Osteocyte (in vitro differentiated cells): ENCODE measurements around the gene CACNA2D3. TPM values are rescaled to one million over a fixed set of nuclear protein-coding genes. Genes with fewer than 3 reads are reported as not detected.

Experiments
- DNase-seq: peaks from one replicate; pipeline ENCODE4 v3.0.0; 2021; ENCODE audit warnings: mixed read lengths; ENCODE audit not compliant: unreplicated experiment; ENCODE audit errors: extremely low spot score
- H3K27ac Mint-ChIP-seq: one replicate; pipeline ENCODE4 v1.8.0; 2021; ENCODE audit warnings: mild to moderate bottlenecking, mixed read lengths; ENCODE audit not compliant: unreplicated experiment
- H3K27me3 Mint-ChIP-seq: one replicate; pipeline ENCODE4 v1.8.0; 2021; ENCODE audit warnings: mixed read lengths; ENCODE audit not compliant: unreplicated experiment
- H3K36me3 Mint-ChIP-seq: one replicate; pipeline ENCODE4 v1.8.0; 2021; ENCODE audit warnings: mixed read lengths; ENCODE audit not compliant: unreplicated experiment
- H3K4me1 Mint-ChIP-seq: one replicate; pipeline ENCODE4 v1.8.0; 2021; ENCODE audit warnings: mixed read lengths; ENCODE audit not compliant: unreplicated experiment
- H3K4me3 Mint-ChIP-seq: one replicate; pipeline ENCODE4 v1.8.0; 2021; ENCODE audit warnings: mild to moderate bottlenecking, moderate library complexity, mixed read lengths; ENCODE audit not compliant: unreplicated experiment
- H3K9me3 Mint-ChIP-seq: one replicate; pipeline ENCODE4 v1.8.0; 2021; ENCODE audit warnings: mixed read lengths; ENCODE audit not compliant: unreplicated experiment
- CTCF ChIP-seq: fragments of 200-600 bp; sonication (generic); IDR thresholded peaks from 2 replicates; pipeline ENCODE4 v1.5.0; 2021; ENCODE audit warnings: antibody characterized with exemption, mild to moderate bottlenecking, moderate library complexity
- total RNA-seq: library from RNA; stranded (reverse); gene quantifications from 2 replicates; pipeline ENCODE4 v1.2.1, GENCODE V29; 2021

Gene CACNA2D3
- total RNA-seq, 1 donor from 2014 or later: 0.46 TPM

- TF ChIP-seq CTCF: no peak
- Mint-ChIP-seq H3K4me3 (no peak overlapping the region), H3K36me3 (no peaks in the 10 kb centered on the region), H3K4me1 (peaks cover 28% of the 10 kb centered on the region), H3K27me3 (no peaks in the 10 kb centered on the region), H3K27ac (no peak overlapping the region), H3K9me3 (no peaks in the 10 kb centered on the region)
- no peak for DNase-seq
Measured at GRCh38 chr3:54986294-54986693, 863.9 kb downstream of the CACNA2D3 start.

DNA sequence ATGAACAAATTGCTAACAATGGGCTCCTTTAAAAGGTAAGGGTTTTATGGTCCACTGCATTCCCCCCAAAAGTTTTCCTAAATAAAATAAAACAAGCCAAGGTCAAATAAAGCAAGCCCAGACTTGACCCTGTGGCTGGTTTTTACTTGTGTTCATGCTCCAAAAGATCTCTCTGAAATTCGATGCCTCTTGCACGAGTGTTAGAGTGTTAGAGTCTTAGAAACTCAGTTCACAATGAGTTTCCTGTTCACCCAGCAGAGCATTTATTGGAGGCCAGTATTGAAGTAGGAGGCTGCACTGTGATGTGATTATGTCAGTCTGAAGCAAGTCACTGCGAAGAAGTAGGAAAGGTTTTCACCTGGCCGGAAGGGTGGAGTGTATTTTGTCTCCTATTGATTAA is 865.4 kb downstream of the CACNA2D3 start:
- Mint-ChIP-seq H3K27me3 (no peaks in the 10 kb centered on the region), H3K36me3 (no peaks in the 10 kb centered on the region), H3K4me3 (no peak overlapping the region), H3K4me1 (peaks cover 28% of the 10 kb centered on the region), H3K9me3 (no peaks in the 10 kb centered on the region), H3K27ac (peak overlapping the region; percentile 71)
- no peak for TF ChIP-seq CTCF
- no peak for DNase-seq

DNA sequence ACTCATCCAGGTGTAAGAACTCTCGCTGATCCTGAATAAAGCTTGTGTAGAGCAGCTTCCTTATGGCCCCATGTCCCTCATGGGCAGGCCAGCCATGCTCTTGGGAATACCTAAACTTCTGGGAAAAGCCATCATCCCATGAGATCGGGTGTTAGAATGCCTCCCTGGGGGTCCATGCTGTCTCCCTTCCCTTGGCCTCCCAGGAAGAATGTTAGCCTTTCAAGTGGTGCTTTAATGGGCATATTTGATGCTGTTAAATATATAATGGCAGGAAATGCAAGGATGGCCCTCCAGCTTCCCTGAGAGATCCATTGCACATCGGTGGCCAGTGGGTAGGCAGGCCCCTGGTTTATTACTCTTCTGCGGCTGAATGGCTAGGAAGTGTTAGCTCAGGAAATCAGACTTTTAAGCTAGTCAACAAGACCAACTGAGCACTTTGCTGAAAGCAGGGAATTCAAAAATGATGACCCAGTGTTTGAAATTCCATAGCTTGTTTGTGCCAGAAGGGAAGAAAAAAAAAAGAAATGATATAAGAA is 866.0 kb downstream of the CACNA2D3 start:
- no peak overlapping the region for H3K4me3 Mint-ChIP-seq
- H3K27me3 Mint-ChIP-seq: no peaks in the 10 kb centered on the region
- H3K4me1 Mint-ChIP-seq: peaks cover 28% of the 10 kb centered on the region
- H3K9me3 Mint-ChIP-seq: no peaks in the 10 kb centered on the region
- no peaks in the 10 kb centered on the region for H3K36me3 Mint-ChIP-seq
- peak overlapping the region; percentile 71 for H3K27ac Mint-ChIP-seq
- TF ChIP-seq CTCF: no peak
- no peak for DNase-seq

DNA sequence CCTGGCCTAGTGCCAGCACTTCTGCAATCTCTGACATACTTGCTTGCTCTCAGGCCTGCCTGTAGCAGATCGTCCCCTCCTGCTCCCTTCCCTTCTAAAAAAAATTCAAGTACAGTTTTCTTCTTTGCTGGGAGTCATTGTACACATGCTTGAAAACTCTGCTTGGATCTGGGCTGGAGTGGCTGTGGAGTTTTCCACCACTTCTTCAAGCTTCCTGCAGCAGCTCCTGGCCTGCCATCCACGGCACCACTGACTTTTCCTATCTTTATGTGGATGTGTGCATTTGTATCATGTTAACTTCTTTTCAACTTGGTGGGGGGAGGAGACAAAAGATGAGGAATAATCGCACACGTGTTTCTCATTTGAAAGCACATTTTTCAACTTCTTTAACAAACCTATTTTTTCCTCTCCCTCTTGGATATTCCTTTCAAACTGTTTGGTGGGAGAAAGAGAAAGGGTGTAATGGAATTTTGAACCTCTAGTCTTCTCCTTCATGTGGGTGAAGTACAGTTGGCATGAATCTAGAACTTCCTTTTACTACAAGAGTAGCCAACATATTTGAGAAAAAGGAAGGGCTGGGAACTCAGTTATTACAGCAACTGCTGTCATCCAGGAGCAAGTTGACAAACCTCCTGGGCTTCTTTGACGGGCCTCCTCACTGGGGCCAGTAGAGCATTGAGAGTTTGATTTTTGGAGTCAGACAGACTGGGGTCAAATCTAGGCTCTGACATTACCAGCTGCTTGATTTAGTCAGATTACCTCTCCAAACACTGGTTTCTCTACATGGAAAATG is 866.7 kb downstream of the CACNA2D3 start:
- Mint-ChIP-seq H3K4me3 (no peak overlapping the region), H3K27ac (peak overlapping the region; percentile 71), H3K36me3 (no peaks in the 10 kb centered on the region), H3K27me3 (no peaks in the 10 kb centered on the region), H3K4me1 (peaks cover 28% of the 10 kb centered on the region), H3K9me3 (no peaks in the 10 kb centered on the region)
- no peak for TF ChIP-seq CTCF
- DNase-seq: no peak

DNA sequence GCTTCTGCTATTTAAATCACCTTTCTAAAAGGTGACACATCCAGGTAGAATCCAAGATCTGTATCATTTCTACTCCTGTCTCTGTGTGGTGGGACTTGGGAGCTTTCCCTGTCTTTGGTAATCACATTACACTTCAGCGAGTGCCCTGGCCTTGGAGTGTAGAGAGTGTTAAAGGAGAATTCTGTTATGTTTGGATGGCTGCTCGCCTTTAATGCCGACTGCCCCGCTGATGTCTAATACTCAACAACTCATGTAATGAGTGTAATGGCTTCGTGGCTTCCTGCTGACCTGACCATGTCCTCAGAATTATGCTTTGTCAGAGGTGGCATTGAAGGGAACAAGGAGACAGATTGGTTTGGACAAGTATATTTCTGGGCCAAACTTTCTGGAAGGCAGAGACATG is 871.8 kb downstream of the CACNA2D3 start:
- H3K27ac Mint-ChIP-seq: no peak overlapping the region
- no peak overlapping the region for H3K4me3 Mint-ChIP-seq
- no peaks in the 10 kb centered on the region for H3K27me3 Mint-ChIP-seq
- no peak for DNase-seq
- TF ChIP-seq CTCF: no peak
- H3K36me3 Mint-ChIP-seq: no peaks in the 10 kb centered on the region
- peaks cover 10% of the 10 kb centered on the region for H3K4me1 Mint-ChIP-seq
- H3K9me3 Mint-ChIP-seq: no peaks in the 10 kb centered on the region
